Right lobe of liver (tissue), 4 donors: ENCODE measurements around the gene DDX39A.

Experiments
- POLR2A ChIP-seq: fragments of 450-650 bp; IDR thresholded peaks from one replicate; pipeline ENCODE4 v1.6.1; 2017; ENCODE audit warnings: antibody characterized with exemption, mild to moderate bottlenecking
- TF ChIP-seq, protein P1 (sequence below), 4 donors: fragments of 200-600 bp in 3 of 4; fragments of 450-650 bp in 1 of 4; IDR thresholded peaks; one replicate each; pipeline versions ENCODE4 v1.5.1 to v1.8.0; 2016 to 2022; ENCODE audit warnings: antibody characterized with exemption in 4 of 4, mild to moderate bottlenecking in 2 of 4
- donor health status: DM: no; HTN: no; CAD: no.
- donor health status: DM: no; HTN: no; CAD: no.
- donor health status: DM: no; HTN: yes; CAD: no.

- TF ChIP-seq, protein P1, sequence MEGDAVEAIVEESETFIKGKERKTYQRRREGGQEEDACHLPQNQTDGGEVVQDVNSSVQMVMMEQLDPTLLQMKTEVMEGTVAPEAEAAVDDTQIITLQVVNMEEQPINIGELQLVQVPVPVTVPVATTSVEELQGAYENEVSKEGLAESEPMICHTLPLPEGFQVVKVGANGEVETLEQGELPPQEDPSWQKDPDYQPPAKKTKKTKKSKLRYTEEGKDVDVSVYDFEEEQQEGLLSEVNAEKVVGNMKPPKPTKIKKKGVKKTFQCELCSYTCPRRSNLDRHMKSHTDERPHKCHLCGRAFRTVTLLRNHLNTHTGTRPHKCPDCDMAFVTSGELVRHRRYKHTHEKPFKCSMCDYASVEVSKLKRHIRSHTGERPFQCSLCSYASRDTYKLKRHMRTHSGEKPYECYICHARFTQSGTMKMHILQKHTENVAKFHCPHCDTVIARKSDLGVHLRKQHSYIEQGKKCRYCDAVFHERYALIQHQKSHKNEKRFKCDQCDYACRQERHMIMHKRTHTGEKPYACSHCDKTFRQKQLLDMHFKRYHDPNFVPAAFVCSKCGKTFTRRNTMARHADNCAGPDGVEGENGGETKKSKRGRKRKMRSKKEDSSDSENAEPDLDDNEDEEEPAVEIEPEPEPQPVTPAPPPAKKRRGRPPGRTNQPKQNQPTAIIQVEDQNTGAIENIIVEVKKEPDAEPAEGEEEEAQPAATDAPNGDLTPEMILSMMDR (IDR thresholded peaks at IDR 0.05) = no peak
- TF ChIP-seq POLR2A = no peak
Observed at GRCh38 chr19:14401468-14402195, 17.5 kb downstream of the DDX39A start.
